ENCODE results near the gene GMDS. TPM values are rescaled to one million over a fixed set of nuclear protein-coding genes. Genes with fewer than 3 reads are reported as not detected.
A peak's percentile ranks its signal among the peaks of the same experiment; 100 is the strongest.

The GMDS gene
- total and polyA plus RNA-seq, 2 of the 13 experiments (the other 11 are each of a cell fraction or from before 2014, with no cell fraction given), result 64.4 to 112 TPM

DNA sequence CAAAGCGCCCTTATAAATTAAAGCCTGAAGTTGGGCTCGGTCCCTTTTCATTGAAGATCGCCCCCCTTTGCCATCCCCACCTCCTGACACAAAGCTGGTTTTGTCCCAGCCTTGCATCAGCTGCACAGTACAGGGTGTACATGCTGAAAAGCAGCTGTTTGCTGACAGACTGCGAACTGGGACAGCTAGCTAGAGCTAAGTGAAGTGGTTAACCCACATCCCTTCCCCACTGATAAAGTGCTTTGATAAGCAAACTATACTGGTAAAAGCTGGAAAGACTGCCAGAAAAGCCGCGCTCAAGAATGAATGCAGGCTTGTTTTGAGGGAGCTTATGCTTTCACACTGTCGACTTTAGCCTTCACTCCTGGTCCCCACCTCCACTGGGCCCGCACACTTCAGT is 207.3 kb downstream of the GMDS start:
- Histone ChIP-seq H2AFZ (ENCODE audit: low read length) (no peak overlapping the region), H3K4me2 (ENCODE audit: low read depth, low read length) (no peak overlapping the region), H4K20me1 (ENCODE audit: insufficient read depth, low read length) (no peaks in the 10 kb centered on the region), H3K27me3 (ENCODE audit: control insufficient read depth in 1 of 2, insufficient read depth in 2 of 2, low read length in 2 of 2) (no peaks in the 10 kb centered on the region), H3K27ac (ENCODE audit: extremely low read length, insufficient read depth, low read length) (no peak overlapping the region), H3K9me3 (ENCODE audit: low read length) (no peaks in the 10 kb centered on the region), H3K4me1 (ENCODE audit: insufficient read depth, low read length) (peaks cover 17% of the 10 kb centered on the region), H3K79me2 (ENCODE audit: insufficient read depth, low read length) (peaks cover 9% of the 10 kb centered on the region), H3K36me3 (replicated peaks in 1 of 2; ENCODE audit: control insufficient read depth in 1 of 2, insufficient read depth in 2 of 2, low read length in 2 of 2) (peaks cover 0 to 14% of the 10 kb centered on the region in 2 experiments; a peak in 2 of 5 replicates), H3K4me3 (replicated peaks in 1 of 3; ENCODE audit: insufficient read depth in 1 of 3, low read depth in 2 of 3, low read length in 3 of 3) (no peak overlapping the region), H3K9ac (ENCODE audit: insufficient read depth, low read depth, low read length) (no peak overlapping the region)
- in situ Hi-C loops (cut with HindIII; ENCODE audit: extremely low pct_ligation_motif_present, low pct_unique_long_range_greater_than_20kb) (no loop called here), intact Hi-C loops (cut with micrococcal nuclease; ENCODE audit: unreplicated experiment) (no loop called here)
- ATAC-seq (0 out of 3 replicates have a peak, but pooled peaks have one; percentile 15), FAIRE-seq (no peak), DNase-seq (ENCODE audit: low spot score) (no peak)
- POLR2A ChIA-PET, result interaction anchor here (0.6 kb wide), 1 partner anchor 142 kb away, joined by 3 read pairs; no protein-coding TSS in a partner anchor
- no TSS peak for BruUV-seq (replicated peaks)
- CTCF ChIA-PET (ENCODE audit: low intra/inter-chr PET ratio, low total read pairs), result no interaction called here
- WGBS (ENCODE audit: low lambda C conversion rate), result 97% methylated on average over 8 of the region's 8 CpGs
- no peak for TF ChIP-seq SP2 (CRISPR knock-in tag; IDR thresholded peaks at IDR 0.05)

DNA sequence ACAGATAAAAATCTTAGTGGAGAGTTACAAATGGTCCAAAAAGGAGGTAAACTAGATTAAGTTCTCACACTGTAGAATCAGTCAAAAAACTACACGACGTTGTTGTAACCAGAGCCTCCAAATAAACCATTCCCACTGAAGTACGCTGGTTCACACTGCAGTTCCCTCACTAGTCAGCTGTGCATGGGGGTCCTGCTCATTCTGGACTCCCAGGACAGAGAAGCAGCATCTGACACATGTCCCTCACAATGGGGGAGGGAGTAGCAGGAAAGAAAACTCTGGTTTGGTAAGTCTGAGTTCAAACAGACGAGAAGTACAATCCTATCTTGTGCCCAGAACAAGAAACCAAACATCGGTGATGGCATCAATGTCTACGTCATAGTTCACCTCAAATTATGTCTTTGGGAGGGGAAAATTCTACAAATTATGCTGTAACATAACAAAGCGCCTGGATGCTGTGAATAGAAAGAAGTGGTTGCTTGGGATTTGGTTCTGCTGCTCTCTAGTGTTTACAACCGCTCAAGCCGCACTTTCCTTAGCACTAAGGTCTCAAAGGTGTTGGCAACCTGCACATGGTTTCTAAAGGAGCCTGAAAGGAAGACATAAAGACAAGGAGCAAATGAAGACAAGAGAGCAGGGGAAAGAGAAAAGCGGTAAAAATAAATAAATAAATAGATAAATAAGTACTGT is 208.0 kb downstream of the GMDS start:
- Histone ChIP-seq H4K20me1 (ENCODE audit: insufficient read depth, low read length) (no peaks in the 10 kb centered on the region), H2AFZ (ENCODE audit: low read length) (no peak overlapping the region), H3K79me2 (ENCODE audit: insufficient read depth, low read length) (peaks cover 4% of the 10 kb centered on the region), H3K4me1 (ENCODE audit: insufficient read depth, low read length) (peaks cover 17% of the 10 kb centered on the region), H3K9me3 (ENCODE audit: low read length) (no peaks in the 10 kb centered on the region), H3K27me3 (ENCODE audit: control insufficient read depth in 1 of 2, insufficient read depth in 2 of 2, low read length in 2 of 2) (no peaks in the 10 kb centered on the region), H3K36me3 (replicated peaks in 1 of 2; ENCODE audit: control insufficient read depth in 1 of 2, insufficient read depth in 2 of 2, low read length in 2 of 2) (peaks cover 0 to 14% of the 10 kb centered on the region in 2 experiments; a peak in 2 of 5 replicates), H3K4me2 (ENCODE audit: low read depth, low read length) (no peak overlapping the region), H3K9ac (ENCODE audit: insufficient read depth, low read depth, low read length) (no peak overlapping the region), H3K27ac (ENCODE audit: extremely low read length, insufficient read depth, low read length) (no peak overlapping the region), H3K4me3 (replicated peaks in 1 of 3; ENCODE audit: insufficient read depth in 1 of 3, low read depth in 2 of 3, low read length in 3 of 3) (no peak overlapping the region)
- in situ Hi-C loops (cut with HindIII; ENCODE audit: extremely low pct_ligation_motif_present, low pct_unique_long_range_greater_than_20kb) (no loop called here), intact Hi-C loops (cut with micrococcal nuclease; ENCODE audit: unreplicated experiment) (no loop called here)
- DNase-seq (ENCODE audit: low spot score) (no peak), FAIRE-seq (no peak), ATAC-seq (no peak)
- ChIA-PET CTCF (ENCODE audit: low intra/inter-chr PET ratio, low total read pairs) (no interaction called here), POLR2A (no interaction called here)
- no TSS peak for BruUV-seq (replicated peaks)
- WGBS (ENCODE audit: low lambda C conversion rate), result 97% methylated on average over 10 of the region's 10 CpGs
- TF ChIP-seq REPIN1 (CRISPR knock-in tag; IDR thresholded peaks at IDR 0.05; ENCODE audit: borderline replicate concordance, low read depth) (no peak), ZNF280D (CRISPR knock-in tag; IDR thresholded peaks at IDR 0.05) (no peak), ZFP62 (CRISPR knock-in tag; IDR thresholded peaks at IDR 0.05) (no peak), ZNF331 (CRISPR knock-in tag; IDR thresholded peaks at IDR 0.05) (no peak), RBM39 (IDR thresholded peaks at IDR 0.05; ENCODE audit: low read depth, low read length, poor library complexity, severe bottlenecking) (no peak)
